Activated CD4-positive, alpha-beta T cell treated with anti-CD3 and anti-CD28 coated beads, Interleukin-2, amount 50 U/mL, for 4 hours (primary cell): ENCODE data around the gene NUDT21.

Source experiments
- DNase-seq, 2 experiments: peaks; one replicate each; pipeline ENCODE4 v3.0.0-alpha.2; 2020

NUDT21 gene

GRCh38 chr16:56460101-56460500 lies 9.0 kb upstream of the NUDT21 start:
- DNase-seq = no peak

GRCh38 chr16:56457927-56458470 lies 6.9 kb upstream of the NUDT21 start:
- DNase-seq = no peak

GRCh38 chr16:56451753-56452689 lies 889 bp upstream of the NUDT21 start:
- no peak for DNase-seq

GRCh38 chr16:56450275-56450985 lies 702 bp downstream of the NUDT21 start:
- DNase-seq = no peak

GRCh38 chr16:56448005-56448404 lies 3.1 kb downstream of the NUDT21 start:
- DNase-seq = no peak

GRCh38 chr16:56447286-56447685 lies 3.8 kb downstream of the NUDT21 start:
- no peak for DNase-seq

GRCh38 chr16:56438038-56438437 lies 13.1 kb downstream of the NUDT21 start:
- no peak for DNase-seq

- no peak for DNase-seq
Observed at GRCh38 chr16:56436258-56436657, 14.9 kb downstream of the NUDT21 start.

- no peak for DNase-seq
Observed at GRCh38 chr16:56428091-56428490, 23.0 kb downstream of the NUDT21 start.

GRCh38 chr16:56426585-56426984 lies 24.5 kb downstream of the NUDT21 start:
- no peak for DNase-seq

GRCh38 chr16:56425439-56425832 lies 25.7 kb downstream of the NUDT21 start, which contains the start of gene AMFR:
Gene AMFR (minus strand): TSS chr16:56425545. CDS start chr16:56425327, 218 bp downstream.
- DNase-seq = peak; percentile 35 to 36

GRCh38 chr16:56424791-56425438 lies 26.2 kb downstream of the NUDT21 start:
- DNase-seq = peak; percentile 12 to 27

GRCh38 chr16:56424404-56424764 lies 26.7 kb downstream of the NUDT21 start:
- no peak for DNase-seq

- no peak for DNase-seq
Observed at GRCh38 chr16:56423584-56424403, 27.3 kb downstream of the NUDT21 start.

GRCh38 chr16:56422896-56423441 lies 28.2 kb downstream of the NUDT21 start:
- no peak for DNase-seq

- no peak for DNase-seq
Observed at GRCh38 chr16:56421976-56422669, 29.0 kb downstream of the NUDT21 start.

GRCh38 chr16:56421313-56421712 lies 29.8 kb downstream of the NUDT21 start:
- DNase-seq = no peak

GRCh38 chr16:56420613-56421012 lies 30.5 kb downstream of the NUDT21 start:
- no peak for DNase-seq

- DNase-seq = no peak
Observed at GRCh38 chr16:56419740-56420548, 31.2 kb downstream of the NUDT21 start.

GRCh38 chr16:56417138-56417537 lies 34.0 kb downstream of the NUDT21 start:
- no peak for DNase-seq
